HEK293T (cell line): ENCODE data around the gene GRIN3A.

ENCODE experiments used
- CTCF ChIA-PET: fragments of 350-600 bp; formaldehyde crosslinking; extraction: SDS; loops from one replicate; lab custom pipeline; 2021; ENCODE audit warnings: antibody characterized with exemption, inconsistent platforms; lab: Yijun Ruan, JAX
- POLR2A ChIA-PET: fragments of 350-600 bp; formaldehyde crosslinking; extraction: SDS; loops from one replicate; lab custom pipeline; 2020; ENCODE audit warnings: antibody characterized with exemption, inconsistent platforms; lab: Yijun Ruan, JAX
- DNase-seq: peaks from one replicate; pipeline ENCODE4 v3.0.0; 2012; ENCODE audit warnings: mixed read lengths; ENCODE audit errors: extremely low spot score
- ARNT ChIP-seq: fragments of 450-650 bp; IDR thresholded peaks from 2 replicates; pipeline ENCODE4 v1.6.1; 2017; ENCODE audit warnings: mild to moderate bottlenecking
- BHLHE40 ChIP-seq: fragments of 450-650 bp; IDR thresholded peaks from 2 replicates; pipeline ENCODE4 v1.6.1; 2016; ENCODE audit warnings: mild to moderate bottlenecking, moderate library complexity, borderline replicate concordance
- CTBP1 ChIP-seq: fragments of 450-650 bp; IDR thresholded peaks from 2 replicates; pipeline ENCODE4 v1.6.1; 2016; ENCODE audit warnings: borderline replicate concordance
- ELF4 ChIP-seq: fragments of 450-650 bp; IDR thresholded peaks from 2 replicates; pipeline ENCODE4 v1.6.1; 2017; ENCODE audit warnings: antibody characterized with exemption
- FOXA1 ChIP-seq: fragments of 450-650 bp; IDR thresholded peaks from 2 replicates; pipeline ENCODE4 v1.6.1; 2016; ENCODE audit warnings: mild to moderate bottlenecking
- FOXK2 ChIP-seq: fragments of 450-650 bp; IDR thresholded peaks from 2 replicates; pipeline ENCODE4 v1.6.1; 2016; ENCODE audit warnings: mild to moderate bottlenecking
- FOXM1 ChIP-seq: fragments of 450-650 bp; IDR thresholded peaks from 2 replicates; pipeline ENCODE4 v1.6.1; 2017; ENCODE audit warnings: mild to moderate bottlenecking, borderline replicate concordance
- HDGF ChIP-seq: fragments of 450-650 bp; IDR thresholded peaks from 2 replicates; pipeline ENCODE4 v1.6.1; 2017; ENCODE audit warnings: antibody characterized with exemption, borderline replicate concordance
- L3MBTL2 ChIP-seq: fragments of 450-650 bp; conservative IDR thresholded peaks from 2 replicates; pipeline ENCODE4 v1.6.1; 2016; ENCODE audit warnings: mild to moderate bottlenecking
- NFRKB ChIP-seq: fragments of 450-650 bp; IDR thresholded peaks from 2 replicates; pipeline ENCODE4 v1.6.1; 2016; ENCODE audit warnings: mild to moderate bottlenecking, moderate library complexity
- PKNOX1 ChIP-seq: fragments of 450-650 bp; IDR thresholded peaks from 2 replicates; pipeline ENCODE4 v1.6.1; 2016
- SP1 ChIP-seq: fragments of 450-650 bp; IDR thresholded peaks from 2 replicates; pipeline ENCODE4 v1.6.1; 2017
- SUZ12 ChIP-seq: fragments of 450-650 bp; IDR thresholded peaks from 2 replicates; pipeline ENCODE4 v1.6.1; 2016; ENCODE audit warnings: mild to moderate bottlenecking
- TARDBP ChIP-seq: fragments of 450-650 bp; IDR thresholded peaks from 2 replicates; pipeline ENCODE4 v1.6.1; 2016
- ZNF384 ChIP-seq: fragments of 450-650 bp; IDR thresholded peaks from 2 replicates; pipeline ENCODE4 v1.6.1; 2016

GRIN3A gene

GRCh38 chr9:101528015-101528414, 210.4 kb downstream of the GRIN3A start:
- ChIA-PET POLR2A (no interaction called here), CTCF (interaction anchor here (0.8 kb wide), 1 partner anchor 69 kb away, joined by 4 read pairs; no protein-coding TSS in a partner anchor)
- DNase-seq = no peak
- TF ChIP-seq ELF4 (no peak), FOXK2 (no peak), BHLHE40 (no peak), NFRKB (no peak), ARNT (no peak), HDGF (no peak), FOXA1 (no peak), PKNOX1 (no peak), SUZ12 (no peak), CTBP1 (no peak), ZNF384 (no peak), SP1 (no peak), FOXM1 (no peak), L3MBTL2 (no peak), TARDBP (no peak)

GRCh38 chr9:101527066-101527465, 211.4 kb downstream of the GRIN3A start:
- POLR2A ChIA-PET = no interaction called here
- DNase-seq = no peak
- TF ChIP-seq ZNF384 (no peak), ELF4 (no peak), FOXA1 (no peak), FOXM1 (no peak), ARNT (no peak), PKNOX1 (no peak), BHLHE40 (no peak), SP1 (no peak), TARDBP (no peak), SUZ12 (no peak), CTBP1 (no peak), FOXK2 (no peak)
- CTCF ChIA-PET = interaction anchor here (0.8 kb wide), 1 partner anchor 68 kb away, joined by 4 read pairs; no protein-coding TSS in a partner anchor

- ChIA-PET CTCF (no interaction called here), POLR2A (interaction anchor here (1.0 kb wide), 1 partner anchor 37 kb away, joined by 8 read pairs; no protein-coding TSS in a partner anchor)
- DNase-seq = no peak
- TF ChIP-seq ELF4 (no peak), SP1 (no peak), FOXK2 (no peak), PKNOX1 (no peak), SUZ12 (no peak), ARNT (no peak), CTBP1 (no peak), BHLHE40 (no peak), ZNF384 (no peak)
Observed at GRCh38 chr9:101524371-101524770, 214.1 kb downstream of the GRIN3A start.
